LNCaP clone FGC (cell line): ENCODE results near the gene TNNI3K.

ENCODE experiments used
- DNase-seq: peaks from one replicate; pipeline ENCODE4 v3.0.0-alpha.2; 2011; ENCODE audit warnings: low read depth
- H3K4me3 ChIP-seq: 2 replicates; pipeline ENCODE4 v1.5.1; 2011; ENCODE audit warnings: mild to moderate bottlenecking, low read depth, low read length, control low read depth
- TF ChIP-seq, protein P1 (sequence below): IDR thresholded peaks from 2 replicates; pipeline ENCODE4 v1.5.1; 2012; ENCODE audit warnings: mild to moderate bottlenecking; ENCODE audit not compliant: control insufficient read depth, insufficient read depth; ENCODE audit errors: extremely low read depth

The TNNI3K gene

DNA sequence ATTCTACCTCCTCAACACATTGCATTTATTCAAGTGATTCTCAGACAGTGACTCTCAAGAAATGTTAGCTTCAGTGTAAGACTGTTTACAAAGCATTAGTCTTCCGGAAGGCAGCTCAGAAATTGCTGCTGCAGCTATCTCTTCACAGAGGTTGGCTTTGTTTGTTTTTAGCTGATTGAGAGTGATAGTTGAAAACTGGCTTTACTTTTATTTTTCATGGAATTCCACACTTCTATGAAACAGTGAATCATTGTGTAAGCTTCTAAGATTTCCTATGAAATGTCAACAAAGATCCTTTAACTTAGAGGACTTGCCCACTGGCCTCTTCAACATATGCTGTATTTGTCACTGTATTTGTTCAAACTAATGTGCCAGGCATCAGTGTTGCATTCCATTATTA, 121.3 kb downstream of the TNNI3K start:
- no peak overlapping the region for H3K4me3 ChIP-seq
- no peak for DNase-seq
- TF ChIP-seq, protein P1, sequence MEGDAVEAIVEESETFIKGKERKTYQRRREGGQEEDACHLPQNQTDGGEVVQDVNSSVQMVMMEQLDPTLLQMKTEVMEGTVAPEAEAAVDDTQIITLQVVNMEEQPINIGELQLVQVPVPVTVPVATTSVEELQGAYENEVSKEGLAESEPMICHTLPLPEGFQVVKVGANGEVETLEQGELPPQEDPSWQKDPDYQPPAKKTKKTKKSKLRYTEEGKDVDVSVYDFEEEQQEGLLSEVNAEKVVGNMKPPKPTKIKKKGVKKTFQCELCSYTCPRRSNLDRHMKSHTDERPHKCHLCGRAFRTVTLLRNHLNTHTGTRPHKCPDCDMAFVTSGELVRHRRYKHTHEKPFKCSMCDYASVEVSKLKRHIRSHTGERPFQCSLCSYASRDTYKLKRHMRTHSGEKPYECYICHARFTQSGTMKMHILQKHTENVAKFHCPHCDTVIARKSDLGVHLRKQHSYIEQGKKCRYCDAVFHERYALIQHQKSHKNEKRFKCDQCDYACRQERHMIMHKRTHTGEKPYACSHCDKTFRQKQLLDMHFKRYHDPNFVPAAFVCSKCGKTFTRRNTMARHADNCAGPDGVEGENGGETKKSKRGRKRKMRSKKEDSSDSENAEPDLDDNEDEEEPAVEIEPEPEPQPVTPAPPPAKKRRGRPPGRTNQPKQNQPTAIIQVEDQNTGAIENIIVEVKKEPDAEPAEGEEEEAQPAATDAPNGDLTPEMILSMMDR = no peak

DNA sequence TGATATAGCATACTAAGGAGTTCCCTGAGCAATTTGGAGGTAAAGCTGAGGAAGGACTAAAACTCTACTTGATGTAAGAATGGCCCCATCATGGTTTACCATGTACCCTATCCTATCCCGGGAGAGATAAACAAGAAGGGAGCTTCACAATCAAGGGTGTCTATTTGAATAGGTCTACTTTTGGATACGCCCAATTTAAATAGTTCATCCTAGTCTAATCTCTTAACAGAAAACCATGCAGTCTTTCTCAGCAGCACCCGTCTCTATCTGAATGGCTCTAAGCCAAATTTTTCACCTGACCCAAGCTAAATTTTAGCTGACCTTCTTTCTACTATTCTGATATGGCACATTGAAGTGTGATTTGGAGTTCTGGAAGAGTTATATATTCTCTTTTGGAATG, 122.0 kb downstream of the TNNI3K start:
- no peak for DNase-seq
- TF ChIP-seq, protein P1 = no peak
- H3K4me3 ChIP-seq = no peak overlapping the region

DNA sequence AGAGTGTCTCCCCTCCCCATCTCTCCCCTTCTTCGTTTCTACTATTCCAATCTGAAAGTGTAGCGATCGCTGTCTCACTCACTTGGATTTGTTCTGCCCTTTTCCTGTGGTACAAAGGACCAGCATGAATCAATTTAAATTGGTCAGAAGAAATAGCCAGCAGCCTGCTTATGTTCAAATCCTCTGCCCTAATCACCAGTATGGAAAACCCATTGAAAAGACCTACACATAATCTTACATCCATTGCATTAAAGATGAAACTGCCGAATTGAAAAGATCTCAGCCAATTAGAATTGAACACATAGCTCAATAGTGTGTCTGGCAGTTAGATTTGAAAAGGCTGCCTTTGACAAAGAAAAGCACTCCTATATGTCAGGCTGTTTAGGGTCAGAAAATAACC, 122.6 kb downstream of the TNNI3K start:
- TF ChIP-seq, protein P1 = no peak
- no peak overlapping the region for H3K4me3 ChIP-seq
- DNase-seq = no peak

DNA sequence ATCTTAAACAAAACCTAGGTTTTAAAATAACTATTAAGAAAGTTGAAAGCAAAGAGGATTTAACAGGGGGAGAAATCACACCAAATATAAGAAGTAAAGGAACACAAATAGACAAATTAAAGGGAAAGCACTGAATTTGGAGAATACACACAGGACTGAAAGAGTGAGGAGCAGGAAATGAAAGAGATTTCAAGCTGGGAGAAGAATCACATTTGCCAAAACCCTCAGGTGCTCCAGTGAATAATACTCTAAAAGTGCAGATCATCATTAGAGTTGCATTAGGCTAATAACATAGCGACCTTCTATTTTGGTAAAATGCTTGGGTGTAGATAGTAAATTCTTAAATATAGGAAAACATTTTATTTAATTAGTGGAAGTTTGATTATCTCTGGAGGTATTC, 127.5 kb downstream of the TNNI3K start:
- H3K4me3 ChIP-seq = no peak overlapping the region
- TF ChIP-seq, protein P1 = no peak
- DNase-seq = no peak

DNA sequence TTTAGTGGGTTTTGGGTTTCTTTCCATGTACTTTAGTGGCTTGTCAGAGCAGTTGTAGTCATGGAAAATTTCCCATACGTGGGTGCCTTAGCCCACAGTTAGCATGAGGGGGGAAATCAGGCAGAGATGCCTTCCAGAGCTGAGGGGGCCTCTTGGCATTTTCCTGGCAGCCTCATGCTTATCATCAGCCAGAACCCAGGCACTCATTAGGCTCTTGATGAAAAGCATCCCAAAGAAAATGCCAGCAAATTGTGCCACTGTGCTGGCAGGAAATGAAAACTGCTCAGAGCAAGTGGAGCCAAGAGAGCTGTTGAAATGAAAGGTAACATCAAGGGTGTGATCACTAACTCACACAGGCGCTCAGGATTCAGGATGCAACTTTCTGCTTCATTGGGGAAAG, 128.0 kb downstream of the TNNI3K start:
- TF ChIP-seq, protein P1 = no peak
- no peak overlapping the region for H3K4me3 ChIP-seq
- DNase-seq = no peak

DNA sequence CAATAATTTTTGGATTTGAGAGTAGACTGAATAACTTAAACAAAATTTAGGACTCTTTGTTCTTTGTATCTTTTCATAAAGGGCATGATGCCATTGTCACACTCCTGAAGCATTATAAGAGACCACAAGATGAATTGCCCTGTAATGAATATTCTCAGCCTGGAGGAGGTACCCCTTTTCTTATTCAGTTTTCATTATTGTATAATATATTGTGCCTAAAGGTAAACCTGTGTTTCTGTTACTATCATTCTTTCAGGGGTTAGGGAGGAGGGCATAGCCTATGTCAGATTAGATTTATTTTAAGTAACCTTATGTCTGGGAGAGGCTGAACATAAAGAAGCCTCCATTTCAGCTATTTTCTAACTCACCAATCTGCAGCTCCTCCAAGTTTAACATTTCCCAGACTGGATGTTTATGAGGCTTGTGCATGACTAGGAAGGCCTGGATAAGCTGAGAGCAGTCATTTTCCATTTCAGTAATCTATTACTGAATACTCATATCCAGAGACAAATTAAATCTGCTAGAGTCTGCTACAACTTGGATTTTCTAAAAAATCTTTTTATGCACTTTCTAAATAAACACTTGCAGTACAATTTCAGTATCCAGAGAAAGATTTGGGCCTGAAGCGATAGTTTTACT, 132.1 kb downstream of the TNNI3K start:
- no peak overlapping the region for H3K4me3 ChIP-seq
- DNase-seq = no peak
- TF ChIP-seq, protein P1 = no peak

DNA sequence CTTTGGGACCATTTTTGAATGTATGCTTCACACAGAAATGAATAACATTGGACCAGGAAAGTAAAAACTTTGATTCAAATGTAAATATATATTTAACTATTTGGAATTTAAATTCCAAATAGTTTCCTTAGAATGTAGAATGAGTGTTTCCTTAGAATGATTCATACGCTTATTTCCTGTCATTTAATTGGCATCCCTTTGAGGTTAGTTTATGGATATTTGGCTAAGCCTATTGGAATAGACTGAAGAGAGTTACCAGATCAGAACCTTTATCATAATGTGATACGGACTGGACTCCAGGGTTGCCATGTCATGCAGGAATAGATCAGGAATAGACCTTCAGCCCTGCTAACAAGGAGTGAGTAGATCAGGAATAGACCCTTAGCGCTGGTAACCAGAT, 133.1 kb downstream of the TNNI3K start:
- DNase-seq = no peak
- TF ChIP-seq, protein P1 = no peak
- no peak overlapping the region for H3K4me3 ChIP-seq
